NCI-H345 treated with DMSO at 0.1 percent for 48 hours (cell line): ENCODE measurements around the gene PDE2A.

Source experiments
- DNase-seq: peaks from one replicate; lab custom pipeline; 2025; ENCODE audit not compliant: unreplicated experiment; lab: John Stamatoyannopoulos, UW

Gene PDE2A

DNA sequence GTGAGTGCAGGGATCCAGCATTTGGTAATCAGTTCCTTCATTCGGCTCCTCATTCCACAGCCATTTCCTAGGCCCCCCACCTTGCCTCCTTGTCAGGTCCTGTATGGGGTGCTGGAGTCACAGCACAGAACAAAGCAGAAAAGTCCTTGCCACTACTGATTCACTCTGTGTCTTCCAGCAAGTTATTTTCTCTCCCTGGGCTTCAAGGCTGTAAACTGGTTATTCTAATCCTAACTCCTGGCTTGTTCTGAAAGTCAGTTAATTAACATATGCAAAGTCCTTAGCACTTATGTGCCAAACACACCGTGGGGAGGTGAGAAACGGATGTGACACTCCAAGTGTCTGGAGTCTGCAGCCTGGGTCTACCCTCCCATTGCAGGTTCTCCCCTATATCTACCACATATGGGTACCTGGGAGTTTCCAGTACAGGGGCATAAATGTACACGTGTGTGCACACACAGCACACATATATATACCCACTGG lies 30.6 kb upstream of the PDE2A start:
- no peak for DNase-seq

DNA sequence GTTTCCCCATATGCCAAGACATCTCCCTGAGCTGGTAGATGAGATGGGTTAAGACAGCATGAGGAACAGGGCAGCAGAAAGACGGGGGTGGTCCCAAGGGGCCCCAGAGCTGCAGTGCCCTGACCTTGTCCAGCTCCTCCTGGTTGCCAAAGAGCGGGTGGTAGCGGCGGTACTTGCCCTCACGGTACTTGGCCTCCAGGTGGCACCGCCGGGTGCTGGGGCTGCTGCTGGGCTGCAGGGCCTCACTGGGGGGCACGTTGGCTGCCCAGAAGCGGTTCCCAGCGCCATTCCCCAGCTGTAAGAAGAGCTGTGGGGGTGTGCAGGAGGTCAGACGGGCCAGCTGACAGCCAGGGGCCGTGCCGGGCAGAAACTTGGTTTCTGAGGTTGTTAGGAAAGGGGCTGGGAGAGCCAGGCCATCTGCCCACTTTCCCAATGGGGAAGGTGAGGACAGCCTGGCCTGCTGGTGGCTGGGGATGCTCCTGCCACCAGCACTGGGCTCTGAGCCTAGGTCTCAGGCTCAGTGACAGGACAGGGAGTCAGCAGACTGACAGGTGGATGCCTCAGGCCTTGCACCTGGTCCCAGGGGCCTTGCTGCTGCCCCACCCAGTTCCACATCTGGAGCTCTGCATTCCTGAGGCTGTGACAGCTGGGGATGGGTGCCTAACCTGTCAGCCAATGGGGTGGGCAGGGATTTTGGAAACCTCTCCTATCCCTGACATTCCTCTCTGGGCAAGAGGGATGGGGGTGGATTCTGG lies 30.0 kb upstream of the PDE2A start:
- no peak for DNase-seq

DNA sequence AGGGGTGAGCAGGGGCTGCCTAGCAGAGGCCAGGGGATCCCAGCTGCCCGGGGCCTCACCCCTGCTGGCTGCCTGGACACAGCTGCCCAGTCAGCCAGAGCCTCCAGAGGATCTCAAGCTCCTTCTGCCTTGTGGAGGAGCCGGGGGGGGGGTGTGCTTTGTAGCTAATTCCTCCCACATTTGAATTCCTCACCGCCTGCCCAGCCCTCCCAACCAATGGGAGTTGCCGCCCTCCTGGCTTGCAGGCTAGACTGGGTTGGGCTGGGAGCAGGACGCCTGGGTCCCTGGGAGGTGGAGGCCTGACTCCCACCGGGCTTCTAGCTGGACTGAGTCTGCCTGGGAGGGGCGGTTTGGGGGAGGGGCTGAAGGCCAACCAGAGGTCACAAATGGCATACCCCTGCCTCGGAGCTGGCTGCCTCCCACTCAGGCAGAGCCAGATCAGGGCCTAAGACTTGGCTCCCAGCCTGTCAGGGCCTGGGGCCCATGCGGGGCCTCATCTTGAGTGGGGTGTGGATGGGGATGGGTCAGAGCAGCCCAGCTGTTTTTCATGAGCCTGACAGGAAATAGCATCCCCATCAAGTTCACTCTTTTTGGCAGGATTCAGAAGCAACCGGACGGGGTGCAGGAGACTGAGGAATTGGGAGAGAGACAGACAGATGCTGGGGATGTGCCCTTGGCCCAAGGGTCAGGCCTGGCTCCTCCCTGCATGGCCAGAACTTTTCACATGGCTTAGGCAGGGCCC lies 29.2 kb upstream of the PDE2A start:
- DNase-seq, result no peak

DNA sequence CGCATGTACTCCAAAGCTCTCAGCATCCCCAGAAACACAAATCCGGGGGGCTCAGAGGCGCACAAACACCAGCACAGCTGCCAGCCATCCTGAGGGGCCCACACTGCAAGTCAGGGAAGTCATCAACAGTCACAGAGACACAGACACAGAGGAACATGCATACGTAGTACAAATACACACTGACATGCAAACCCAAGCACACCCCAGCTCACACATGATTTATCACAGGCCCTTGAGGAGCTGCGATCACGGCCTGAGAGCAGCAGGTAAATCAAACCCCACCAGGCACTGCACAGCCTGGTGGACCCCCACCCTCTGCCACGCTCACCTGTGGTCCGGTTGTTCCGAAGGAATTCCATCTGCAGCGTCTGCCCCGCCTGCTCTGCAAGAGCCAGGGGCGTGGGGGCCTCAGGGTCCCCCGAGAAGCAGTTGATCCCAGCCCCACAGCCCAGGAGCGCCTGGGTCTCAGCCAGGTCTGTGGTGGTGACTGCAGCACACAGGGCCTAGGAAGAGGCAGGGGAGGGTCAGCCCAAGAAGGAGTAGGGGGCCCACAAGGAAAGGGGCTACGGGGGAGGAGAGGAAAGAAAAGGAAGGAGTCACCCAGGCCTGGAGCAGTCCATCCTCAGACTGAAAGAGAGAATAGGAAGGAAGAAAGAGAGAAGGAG lies 28.5 kb upstream of the PDE2A start:
- no peak for DNase-seq

DNA sequence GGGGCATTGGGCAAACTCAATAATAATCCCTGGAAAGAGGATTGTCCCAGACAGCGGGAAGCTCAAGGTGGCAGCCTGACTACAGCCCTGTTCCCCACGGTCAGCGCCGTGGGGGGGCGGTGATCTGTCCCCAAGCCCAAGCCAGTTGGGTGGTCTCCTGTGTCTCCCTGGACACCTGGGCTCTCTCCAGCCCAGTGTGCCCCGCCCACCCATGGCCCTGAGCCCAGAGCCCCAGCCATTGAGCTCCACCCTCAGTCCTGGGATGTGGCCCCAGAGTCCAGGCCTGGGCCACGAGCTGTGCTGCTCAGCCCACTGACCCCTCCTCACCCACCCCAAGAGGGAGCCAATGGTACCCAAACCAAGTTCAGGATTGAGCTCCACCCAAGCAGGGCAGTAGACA lies 27.9 kb upstream of the PDE2A start:
- no peak for DNase-seq

DNA sequence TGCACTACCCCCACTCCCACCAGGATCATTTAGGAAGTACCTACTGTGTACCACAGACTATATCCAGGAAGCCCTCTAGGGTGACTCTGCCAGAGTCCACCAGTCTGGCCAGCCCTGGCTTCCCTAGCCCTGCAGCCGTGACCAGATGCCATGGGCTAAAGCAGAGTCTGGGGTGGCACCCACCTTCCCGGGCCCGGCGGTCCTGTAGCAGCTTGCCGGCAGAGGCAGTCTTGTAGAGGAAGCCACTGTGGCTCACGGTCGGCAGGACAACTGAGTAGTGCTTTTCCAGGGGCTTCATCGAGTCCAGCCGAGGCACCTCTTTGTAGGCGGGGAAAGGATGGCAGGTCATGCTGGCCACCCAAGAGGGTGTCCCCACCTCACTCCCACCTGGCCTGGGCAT lies 27.2 kb upstream of the PDE2A start:
- DNase-seq, result no peak

DNA sequence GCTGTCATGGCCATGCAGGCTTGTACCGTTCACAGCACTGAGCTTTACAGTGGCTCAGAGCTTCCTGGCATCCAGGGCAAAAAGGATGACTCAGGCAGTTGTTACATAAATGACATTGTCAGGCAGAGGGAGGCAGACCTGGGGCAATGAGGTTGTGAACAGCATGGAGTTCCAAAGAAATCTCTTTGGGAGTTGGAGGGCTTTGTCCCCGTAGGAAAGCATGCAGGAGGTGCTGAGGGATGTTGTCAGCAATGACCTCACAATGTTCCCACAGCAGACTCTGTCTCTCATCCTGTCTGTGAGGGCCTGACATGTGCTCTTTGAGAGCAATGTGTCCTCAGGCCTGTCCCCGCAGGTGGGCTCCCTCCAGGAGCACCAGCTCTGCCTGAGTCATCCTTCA lies 25.9 kb upstream of the PDE2A start:
- no peak for DNase-seq

DNA sequence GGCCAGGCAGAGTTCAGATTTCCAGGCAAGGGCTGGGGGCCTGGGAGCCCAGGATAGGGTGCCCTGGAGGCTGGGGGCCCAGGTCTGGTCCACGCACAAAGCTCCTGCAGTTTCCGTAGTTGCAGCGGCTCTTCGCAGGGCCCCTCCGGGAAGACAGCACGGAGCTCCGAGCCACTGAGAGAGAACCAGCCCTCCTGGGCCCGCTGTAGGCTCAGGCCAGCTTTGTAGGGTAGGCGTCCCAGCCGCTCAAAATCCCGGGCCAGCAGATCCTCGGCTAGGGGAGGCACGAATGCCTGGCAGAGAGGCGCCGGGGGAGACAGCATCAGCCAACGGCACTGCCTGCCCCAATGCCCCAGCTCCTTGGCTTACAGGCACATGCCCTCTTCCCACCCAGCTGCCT lies 23.6 kb upstream of the PDE2A start:
- no peak for DNase-seq

DNA sequence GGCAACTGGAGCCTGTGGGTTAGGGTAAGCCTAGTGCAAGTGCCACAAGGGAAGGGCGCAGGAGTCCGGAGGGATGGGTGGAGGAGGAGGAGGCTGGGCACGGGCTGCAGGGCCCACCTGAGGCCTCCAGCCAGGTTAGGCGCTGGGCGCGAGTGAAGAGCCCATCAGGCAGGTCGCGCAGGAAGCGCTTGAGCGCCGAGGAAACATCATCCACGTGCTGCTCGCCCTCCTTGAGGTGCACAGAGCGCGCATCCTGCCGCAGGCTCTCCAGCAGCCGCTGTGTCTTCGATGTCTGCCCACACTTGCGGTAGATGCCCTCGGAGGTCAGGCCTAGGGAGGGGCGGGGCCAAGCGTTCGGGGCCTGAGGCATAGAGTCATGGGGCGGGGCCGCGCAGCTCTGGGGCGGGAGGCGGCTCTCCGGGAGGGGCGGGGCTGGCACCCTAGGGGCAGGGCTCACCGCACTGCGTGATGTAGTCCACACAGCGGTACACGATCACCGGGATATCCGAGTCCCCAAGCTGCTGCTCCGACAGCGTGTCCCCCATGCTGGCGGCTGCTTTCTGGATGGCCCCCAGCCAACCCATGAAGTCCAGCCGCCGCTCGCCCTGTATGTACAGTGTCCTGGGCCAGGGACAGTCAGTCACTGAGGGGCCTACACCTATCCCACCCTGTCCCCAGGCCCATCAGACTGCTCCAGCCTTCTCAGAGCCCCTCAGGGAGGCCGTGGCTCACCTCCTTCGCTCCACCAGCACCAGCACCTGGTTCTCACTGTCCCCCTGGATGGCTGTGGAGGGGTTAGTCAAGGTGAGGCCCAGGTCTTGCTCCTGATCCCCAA lies 22.9 kb upstream of the PDE2A start:
- DNase-seq, result no peak

DNA sequence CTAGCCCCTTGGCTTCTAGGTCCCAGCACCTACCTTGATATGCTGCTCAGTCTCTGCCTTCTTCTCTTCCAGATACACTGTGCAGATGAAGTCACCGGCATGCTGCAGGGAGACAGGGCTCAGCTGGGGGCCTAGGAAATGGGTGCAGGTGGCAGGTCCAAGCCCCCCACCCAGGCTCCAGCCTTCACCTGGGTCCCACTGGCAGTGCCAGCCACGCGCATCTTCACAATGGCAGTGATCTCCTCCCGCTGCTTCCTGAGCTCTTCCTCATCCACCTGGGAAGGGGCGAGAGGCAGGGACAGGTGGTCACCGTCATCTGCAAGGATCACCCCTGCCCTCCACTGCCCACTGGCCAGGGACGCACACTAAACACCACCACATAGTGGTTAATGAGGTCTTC lies 21.1 kb upstream of the PDE2A start:
- DNase-seq, result no peak

DNA sequence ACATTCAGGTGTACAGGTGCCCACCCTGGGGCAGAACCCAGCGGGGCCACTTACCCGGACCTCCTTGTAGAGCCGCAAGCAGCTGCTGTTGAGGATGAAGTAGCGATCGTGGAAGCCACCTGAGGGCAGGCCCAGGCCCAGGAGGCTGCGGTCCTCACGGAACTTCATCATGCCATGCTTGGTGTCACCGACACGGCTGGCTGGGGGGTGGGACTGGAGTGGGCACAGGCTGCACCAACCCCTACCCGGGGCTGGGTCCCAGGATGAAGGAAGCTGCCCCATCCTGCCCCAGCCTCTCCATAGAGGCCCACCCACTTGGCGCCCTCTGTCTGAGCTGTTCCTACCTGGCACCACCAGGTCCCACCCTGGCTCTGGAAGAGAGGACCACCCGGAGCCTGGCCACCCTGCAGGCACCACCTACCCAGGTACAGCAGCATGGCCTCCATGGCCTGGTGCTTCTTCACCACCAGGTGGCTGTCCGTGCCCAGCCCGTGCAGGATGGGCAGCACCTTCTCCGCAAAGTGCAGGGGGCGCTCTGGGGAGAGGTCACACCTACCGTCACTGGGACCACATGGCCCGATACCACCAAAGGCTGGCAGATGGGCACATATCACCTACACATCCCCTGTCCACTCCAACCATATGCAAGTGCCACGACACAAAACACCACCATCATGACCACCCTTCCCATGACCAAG lies 19.2 kb upstream of the PDE2A start:
- DNase-seq, result no peak

DNA sequence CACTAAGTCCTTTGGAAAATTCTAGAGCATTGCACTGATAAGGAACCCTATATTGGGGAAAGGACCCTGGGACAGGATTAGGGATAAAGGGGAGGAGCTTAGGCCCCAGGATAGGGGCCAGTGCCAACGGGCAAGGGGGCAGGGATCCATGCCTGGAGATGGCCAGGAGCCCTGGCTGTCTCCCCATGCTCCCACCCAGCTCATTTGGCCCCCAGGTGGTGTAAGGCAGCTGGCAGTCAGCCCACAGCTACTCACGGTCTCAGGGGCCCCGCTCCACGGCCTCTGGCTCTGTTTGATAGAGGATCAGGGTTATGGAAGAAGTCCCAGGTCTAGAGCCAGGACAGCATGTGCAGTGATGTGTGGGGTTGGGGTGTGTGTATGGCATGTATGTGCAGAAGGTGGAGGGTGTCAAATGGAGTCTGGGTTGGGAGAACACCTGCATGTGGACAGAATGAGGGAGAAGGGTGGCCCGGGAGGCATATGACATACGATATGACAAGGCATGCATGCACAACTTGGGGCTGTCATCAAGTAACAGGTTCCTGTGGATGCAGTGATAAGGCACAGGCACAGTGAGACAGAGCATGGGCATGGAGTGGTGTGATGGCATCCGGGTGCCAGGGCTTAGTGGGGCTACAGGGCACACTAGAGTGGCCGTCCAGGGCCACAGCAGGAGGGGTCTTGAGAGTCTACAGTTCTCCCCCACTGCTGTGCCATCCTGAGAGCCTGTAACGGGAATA lies 18.4 kb upstream of the PDE2A start:
- no peak for DNase-seq

DNA sequence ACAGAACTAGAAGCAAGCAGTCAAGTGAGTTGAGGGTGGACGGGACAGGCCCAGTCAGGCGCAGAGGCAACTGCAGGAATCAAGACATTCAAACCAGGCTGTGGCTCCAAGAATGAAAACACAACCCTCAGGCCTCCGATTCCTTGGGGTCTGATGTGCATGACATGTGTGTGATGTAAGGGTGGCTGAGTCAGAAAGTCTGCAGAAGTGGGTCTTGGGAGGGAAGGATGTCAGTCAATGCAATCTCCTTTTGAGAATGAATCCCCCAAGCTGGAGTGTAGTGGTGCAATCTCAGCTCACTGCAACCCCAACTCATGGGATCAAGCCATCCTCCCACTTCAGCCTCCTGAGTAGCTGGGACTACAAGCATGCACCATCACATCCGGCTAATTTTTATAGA lies 15.9 kb upstream of the PDE2A start:
- no peak for DNase-seq

DNA sequence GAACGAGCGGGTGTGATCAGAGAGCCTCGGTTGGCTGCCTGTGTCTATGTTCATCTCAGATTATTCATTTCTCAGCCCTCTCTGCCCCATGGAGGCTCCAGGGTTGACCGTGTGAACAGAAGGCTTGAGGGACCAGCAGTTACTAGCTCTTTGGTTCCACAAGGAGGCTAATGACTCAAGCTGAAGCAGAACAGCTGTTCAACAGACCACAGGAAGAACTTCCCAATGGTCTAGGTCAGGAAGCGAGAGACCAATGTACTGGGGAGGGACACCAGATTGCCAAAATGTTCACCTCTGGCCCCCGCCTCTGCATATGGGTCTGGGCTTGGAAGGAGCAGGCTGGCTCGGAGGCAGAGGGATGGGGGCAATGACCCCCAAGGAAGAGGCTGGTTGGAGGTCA lies 14.7 kb upstream of the PDE2A start:
- DNase-seq, result no peak

DNA sequence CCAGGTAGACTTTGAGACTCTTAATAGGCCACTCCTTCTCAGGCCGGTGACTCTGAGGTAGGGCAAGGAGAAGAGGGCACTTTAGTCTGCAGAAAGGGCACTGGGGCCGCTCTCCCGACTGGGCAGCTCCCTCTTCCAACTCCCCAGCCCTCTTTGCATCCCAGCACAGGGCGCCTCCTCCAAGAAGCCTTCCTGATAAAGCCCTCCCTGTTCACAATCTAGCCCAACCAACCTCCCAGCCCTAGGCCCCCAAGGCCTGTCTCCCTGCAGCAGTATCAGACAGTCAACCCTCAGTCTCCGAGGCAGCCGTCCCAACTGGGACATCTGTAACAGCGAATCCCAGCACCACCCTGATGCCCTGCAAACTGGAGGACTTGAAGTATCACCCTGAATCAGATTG lies 14.3 kb upstream of the PDE2A start:
- DNase-seq, result no peak

DNA sequence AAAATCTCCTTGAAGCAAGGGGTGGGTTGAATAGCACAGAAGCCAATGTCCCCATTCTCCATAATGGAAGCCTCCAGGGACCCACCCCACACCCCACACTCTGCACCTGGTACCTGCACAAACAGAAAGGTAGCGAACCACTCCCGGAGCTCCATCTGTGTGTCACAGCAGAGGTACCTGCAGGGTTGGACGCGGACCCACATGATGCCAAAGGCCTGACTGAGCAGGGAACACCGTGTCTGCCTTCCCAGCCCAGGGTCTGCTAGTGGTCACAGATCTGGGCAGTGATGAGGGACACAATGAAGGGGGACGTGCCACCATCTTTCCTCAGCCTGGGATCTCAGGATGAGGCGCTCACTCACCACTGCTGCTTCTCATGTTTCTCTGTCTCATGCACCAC lies 13.1 kb upstream of the PDE2A start:
- no peak for DNase-seq

DNA sequence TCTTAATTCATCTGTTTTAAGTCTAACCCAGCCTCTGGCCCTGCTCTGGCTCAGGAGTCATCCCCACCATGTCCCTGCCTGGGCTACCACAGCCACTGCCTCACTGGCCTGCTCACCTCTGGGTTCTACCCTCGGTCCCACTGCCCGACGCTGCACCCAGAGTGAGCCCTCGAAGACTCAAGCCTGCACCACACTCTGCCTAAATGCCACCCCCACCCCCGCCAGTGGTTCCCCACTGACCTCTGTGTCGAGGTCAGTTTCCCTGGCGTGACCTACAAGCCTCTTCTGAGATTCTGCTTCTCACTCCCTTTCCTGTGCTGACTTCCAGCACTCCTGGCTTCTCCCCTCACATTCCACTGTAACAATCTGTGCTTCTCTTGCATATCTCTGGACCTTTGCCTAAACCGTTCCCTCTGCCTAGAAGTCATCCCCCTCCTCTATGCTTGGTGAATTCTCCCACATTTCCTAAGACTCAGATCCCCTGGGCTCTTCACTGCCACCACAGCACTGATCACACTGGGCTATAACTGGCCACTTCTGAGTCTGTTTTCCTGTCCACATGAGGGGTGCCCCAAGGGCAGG lies 12.5 kb upstream of the PDE2A start:
- DNase-seq, result no peak

DNA sequence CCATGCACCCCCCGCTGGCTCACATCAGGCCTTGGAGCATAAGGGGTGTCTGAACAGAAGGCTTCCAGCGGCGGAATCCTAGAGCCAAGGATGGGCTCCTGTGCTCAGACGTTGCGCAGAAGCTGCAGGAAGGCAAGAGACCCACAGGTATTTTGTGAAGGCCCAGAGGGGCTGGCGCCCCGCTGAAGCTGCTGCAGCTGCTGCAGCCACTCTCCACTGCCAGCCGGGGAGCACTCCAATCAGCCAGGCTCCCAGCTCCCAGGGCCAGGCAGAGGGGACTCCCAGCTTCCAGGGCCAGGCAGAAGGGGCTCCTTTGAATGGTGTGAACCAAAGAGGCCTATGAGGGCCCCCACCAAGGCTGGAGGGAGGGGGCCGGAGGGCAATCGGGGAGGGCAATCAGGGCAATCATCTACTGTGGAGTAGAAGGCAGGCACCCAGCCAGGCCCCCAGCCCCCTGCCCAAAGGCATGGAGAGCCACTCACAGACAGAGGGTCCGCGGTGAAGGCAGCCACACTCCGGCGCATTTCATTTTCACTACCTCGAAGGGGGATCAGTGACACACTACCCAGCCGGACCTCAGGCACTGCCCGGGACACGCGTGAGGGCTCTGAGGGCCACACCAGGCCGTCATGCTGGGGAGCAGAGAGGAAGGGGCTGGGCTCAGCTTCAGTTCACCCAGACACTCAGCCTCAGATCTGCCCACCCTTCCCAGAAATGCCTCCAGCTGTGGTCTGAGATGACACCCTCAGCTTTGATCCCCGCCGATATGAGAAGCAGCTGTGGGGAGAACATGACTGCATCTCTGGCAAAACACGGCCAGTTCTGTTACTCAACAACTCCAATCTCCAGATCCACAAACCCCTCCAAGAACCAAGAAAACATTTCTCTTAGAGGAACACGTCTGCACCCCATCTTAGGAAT lies 11.6 kb upstream of the PDE2A start:
- DNase-seq, result no peak
